GM18508 (cell line): ENCODE measurements around the gene TBC1D2B.
"Not testable (repeated sequence)": the region's sequence is repeated elsewhere in the genome, so short reads cannot be mapped to it uniquely, and the experiment has no call there.

Experiments
- ATAC-seq: cut with Tn5 transposase; IDR thresholded peaks from one replicate; pipeline ENCODE4 v1.9.1; 2021; ENCODE audit warnings: moderate number of reproducible peaks; ENCODE audit not compliant: insufficient read depth, unreplicated experiment

The TBC1D2B gene

DNA sequence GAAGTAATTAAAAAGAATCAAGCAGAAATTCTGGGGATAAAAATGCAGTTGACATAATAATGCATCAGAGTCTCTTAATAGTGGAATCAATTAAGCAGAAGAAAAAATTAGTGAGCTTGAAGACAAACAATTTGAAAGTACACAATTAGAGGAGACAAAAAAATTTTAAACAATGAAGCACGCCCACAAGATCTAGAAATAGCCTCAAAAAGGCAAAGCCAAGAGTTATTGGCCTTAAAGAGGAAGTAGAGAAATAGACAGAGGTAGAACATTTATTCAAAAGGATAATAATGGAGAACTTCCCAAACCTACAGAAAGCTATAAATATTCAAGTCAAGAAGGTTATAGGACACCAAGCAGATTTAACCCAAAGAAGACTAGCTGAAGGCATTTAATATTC is 113.3 kb downstream of the TBC1D2B start:
- no peak for ATAC-seq

DNA sequence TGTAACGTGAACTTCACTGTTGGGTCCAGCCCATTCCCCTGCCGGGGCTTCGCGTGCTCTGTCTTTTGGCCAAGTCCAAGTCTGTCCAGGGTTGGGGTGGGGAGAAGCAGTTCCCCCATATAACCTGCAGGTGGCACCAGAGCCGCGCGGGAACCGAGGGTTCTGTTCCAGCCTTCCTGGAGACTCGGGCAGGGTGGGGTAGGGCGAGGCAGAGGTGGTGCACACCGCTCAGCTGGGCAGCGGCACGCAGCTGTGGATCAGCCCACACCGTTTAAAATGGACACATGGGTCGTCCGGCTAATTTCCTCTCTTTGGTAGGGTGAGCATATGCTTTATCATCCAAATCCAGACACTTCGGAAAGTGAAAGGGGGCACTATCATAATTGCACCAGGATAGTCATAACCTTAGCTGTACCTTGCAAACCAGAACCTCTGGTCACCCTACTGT is 118.1 kb downstream of the TBC1D2B start:
- no peak for ATAC-seq

DNA sequence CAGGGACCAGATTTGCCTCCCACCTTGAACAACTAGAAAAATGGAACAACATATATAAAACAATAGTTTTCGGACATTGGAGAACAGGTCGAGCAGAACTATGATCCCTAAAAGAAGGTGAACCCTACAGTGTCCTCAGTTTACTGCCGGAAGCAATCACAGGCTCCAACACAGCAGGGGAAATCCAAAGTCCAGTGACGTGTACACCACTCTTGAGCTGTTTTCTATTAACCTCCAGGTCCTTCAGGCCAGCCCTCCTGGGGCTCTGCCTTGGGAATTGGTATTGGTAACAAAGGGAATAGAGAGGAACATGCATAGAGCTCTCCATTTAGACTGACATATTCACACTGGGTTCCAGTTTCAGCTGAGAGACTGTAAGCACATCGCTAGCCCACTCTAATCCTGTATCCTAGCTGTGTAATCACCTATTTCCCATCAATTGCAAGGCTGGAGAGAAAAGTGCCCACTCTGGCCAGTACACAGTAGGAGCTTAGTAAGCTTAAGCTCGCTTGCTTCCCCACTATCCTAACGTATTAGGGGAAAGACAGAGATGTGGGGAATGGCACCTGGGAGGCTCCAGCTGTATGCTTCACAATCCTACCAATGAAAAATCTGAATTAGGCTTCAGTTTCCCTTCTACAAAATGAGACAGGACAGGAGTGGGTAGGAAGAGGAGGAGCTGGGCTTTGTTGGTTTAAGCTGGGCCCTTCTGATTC is 118.6 kb downstream of the TBC1D2B start:
- not testable (repeated sequence) for ATAC-seq

DNA sequence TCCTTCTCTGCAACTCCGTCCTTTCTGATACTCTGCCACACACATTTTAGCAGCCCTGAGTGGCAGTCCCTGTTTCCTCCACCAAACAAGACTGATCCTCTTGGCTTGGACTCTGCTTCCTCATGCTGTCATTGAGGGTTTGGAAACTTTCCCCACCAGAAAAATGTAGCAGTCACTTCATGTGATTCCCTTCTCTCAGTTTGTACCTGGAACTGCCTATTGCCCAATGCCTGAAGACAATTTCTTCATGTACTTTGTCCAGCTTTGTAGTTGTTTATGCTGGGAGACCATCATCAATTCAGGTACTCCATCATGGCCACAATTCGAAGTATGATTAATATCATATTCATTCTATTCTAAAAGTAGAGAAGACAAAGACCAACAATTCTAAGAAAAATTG is 119.5 kb downstream of the TBC1D2B start:
- ATAC-seq: not testable (repeated sequence)

DNA sequence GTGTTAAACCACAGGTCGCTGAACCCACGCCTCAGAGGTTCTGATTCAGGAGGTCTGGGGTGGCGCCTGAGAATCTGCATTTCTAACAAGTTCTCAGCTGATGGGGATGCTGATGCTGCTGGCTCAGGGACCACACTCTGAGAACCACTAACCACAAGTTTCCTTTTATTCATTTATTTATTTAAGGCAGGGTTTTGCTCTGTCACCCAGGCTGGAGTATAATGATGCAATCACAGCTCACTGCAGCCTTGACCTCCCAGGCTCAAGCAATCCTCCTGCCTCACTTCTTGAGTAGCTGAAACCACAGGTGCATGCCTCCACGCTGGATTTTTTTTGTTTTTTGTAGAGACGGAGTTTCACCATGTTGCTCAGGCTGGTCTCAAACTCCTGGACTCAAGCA is 123.6 kb downstream of the TBC1D2B start:
- ATAC-seq: not testable (repeated sequence)

DNA sequence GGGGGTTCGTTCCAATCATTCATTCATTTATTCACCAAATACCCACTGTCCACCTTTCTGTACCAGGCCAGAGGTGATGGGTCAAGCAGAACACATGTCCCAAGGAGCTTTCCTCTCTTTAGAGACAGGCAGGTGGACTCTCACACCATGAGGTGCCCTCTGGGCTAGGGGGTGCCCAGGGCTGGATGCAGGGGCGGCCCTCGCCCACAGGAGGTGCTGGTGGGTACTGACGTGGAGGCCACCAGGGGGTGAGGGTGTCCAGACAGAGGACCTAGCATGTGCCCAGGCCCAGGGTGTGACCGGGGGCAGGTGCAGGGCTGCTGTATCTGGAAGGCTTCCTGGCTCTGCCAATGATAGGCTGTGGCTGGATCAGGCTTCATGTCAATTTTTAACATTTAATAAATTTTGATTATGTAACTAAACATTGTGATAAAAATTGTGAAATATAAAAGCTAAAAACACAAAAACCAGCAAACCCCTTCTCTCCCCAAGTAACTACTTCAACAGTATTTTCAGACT is 124.5 kb downstream of the TBC1D2B start:
- ATAC-seq: not testable (repeated sequence)

DNA sequence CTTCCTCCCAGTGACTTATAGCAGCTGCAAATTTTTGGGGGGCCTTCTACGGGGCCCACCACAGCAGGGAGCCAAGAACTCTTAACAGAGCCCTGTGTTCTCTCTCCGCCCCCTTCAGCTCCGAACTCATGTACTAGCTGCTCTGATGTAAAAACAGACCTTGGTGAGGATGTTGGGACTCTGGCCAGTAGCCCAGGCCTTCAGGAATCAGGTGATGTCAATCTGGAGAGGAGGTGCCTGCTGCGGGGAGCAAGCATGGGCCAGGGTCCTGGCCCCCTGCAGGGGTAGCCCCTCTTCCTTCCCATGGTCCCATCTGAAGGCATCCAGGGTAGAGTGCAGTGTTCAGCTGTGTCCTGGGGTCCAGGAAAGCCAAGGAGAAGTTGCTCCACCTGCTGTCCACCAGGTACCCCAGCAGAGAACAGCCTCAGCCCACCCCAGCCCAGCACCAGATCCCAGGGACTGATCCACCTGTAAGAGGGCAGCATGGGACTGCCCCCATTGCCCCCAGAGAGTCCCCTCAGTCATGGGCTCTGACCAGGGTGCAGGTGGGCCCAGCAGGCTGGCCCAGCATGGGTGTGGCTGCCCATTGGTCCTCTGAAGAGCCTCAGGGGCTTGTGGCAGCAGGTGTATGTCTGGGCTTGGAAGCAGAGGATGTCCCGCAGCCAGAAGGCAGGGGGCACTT is 126.3 kb downstream of the TBC1D2B start:
- ATAC-seq: not testable (repeated sequence)

DNA sequence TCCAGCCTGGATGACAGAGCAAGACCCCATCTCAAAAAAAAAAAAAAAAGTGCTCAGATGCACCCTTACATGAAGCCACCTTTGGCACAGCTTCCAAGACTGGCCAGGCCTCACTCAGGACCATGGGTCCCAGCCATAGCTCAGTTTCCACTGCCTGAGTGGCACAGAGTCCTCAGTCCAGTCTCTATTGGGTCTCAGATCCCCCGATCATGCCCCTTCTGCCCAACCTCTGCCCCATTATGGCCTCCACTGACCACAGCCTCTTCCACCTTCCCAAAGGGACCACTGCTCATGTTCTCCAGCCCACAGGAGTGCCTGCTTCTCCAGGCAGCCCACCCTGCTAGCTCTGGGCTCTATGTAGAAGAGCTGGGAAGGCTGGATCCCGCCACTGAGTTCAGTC is 127.0 kb downstream of the TBC1D2B start:
- ATAC-seq: not testable (repeated sequence)

DNA sequence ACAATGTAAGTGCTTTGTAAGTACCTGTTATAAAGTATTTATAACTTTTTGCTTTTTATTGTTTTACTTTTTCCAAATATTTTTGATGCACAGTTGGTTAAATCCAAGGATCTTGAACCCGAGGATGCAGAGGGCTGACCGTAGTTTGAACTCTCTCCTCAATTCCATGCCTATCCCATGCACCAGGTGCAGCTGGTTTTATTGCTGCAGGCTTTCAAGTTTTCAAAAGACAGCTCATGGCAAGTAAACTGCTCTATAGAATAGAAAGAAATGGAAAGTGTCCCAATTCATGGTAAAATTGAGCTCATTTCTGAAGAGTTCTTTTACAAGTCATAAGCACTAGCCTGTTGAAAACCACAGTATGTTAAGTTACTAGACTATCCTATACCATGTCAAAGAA is 131.9 kb downstream of the TBC1D2B start:
- ATAC-seq: no peak
